GM19372 (cell line): ENCODE data around the gene TBXAS1.
"Not testable (repeated sequence)": the region's sequence is repeated elsewhere in the genome, so short reads cannot be mapped to it uniquely, and the experiment has no call there.

ENCODE experiments used
- ATAC-seq: cut with Tn5 transposase; IDR thresholded peaks from one replicate; pipeline ENCODE4 v1.9.1; 2021; ENCODE audit warnings: mild to moderate bottlenecking, low read depth, moderate library complexity; ENCODE audit not compliant: unreplicated experiment

TBXAS1 gene

DNA sequence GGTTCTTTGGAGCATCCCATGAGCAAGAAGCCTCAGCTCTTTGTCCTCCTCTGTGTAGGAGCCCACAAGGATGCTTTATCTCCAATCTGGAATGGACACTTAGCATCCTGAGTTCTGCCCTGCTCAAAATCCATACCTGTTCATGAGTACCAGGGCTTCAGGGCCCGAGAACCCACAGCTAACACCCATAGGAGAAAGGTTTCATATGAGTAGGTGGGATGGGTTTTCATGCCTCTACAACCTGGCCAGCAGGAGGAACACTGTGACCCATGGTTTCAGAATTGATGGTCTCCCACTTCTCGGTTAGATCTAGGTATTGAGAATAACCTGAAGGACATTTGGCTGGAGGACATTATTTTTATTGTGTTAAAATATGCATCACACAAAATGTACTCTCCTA is 57.8 kb downstream of the TBXAS1 start:
- ATAC-seq, result no peak

GRCh38 chr7:139887992-139888481 is 59.0 kb downstream of the TBXAS1 start:
- ATAC-seq, result no peak

DNA sequence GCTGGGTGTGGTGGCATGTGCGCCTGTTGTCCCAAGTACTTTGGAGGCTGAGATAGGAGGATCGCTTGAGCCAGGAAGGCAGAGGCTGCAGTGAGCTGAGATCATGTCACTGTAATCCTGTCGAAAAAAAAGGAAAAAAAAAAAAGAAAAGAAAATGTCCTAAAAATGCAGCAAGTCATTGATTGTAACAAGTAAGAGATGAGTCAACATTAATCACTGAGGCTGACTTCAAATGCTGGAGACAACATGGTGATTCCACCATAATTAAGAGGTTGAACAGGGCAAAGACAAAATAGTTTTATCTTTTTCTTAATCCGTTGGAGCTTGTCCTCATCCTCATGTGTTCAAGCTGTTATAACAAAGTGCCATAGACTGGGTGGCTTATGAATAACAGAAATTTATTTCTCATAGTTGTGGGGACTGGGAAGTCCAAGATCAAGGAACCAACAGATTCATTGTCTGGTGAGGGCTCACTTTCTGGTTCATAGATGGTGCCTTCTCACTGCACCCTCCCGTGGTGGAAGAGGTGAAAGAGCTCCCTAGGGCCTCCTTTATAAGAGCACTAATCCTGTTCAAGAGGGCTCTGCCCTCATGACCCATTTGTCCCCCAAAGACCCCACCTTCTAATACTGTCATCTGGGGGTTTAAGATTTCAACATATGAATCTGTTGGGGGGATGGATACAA is 60.3 kb downstream of the TBXAS1 start:
- no peak for ATAC-seq

DNA sequence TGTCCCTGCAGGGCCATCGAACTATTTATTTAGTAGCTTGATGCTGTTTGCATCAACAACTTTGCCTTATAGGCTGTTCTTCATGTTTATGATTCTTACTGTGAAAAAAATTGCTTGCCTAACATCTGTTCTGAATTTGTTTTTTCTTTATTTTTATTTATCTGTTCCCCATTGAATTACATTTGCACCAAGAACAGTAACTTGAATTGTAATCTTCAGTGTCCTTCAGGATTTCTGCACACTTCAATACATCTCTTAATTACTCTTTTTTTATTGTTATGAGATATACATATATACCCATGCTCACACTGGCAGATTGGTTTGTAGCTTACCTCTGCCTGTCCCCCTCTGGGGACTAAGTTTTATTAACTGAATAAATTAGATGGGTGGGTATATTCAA is 64.4 kb downstream of the TBXAS1 start:
- ATAC-seq, result no peak

- no peak for ATAC-seq
Observed at GRCh38 chr7:139893999-139894398, 64.9 kb downstream of the TBXAS1 start.

DNA sequence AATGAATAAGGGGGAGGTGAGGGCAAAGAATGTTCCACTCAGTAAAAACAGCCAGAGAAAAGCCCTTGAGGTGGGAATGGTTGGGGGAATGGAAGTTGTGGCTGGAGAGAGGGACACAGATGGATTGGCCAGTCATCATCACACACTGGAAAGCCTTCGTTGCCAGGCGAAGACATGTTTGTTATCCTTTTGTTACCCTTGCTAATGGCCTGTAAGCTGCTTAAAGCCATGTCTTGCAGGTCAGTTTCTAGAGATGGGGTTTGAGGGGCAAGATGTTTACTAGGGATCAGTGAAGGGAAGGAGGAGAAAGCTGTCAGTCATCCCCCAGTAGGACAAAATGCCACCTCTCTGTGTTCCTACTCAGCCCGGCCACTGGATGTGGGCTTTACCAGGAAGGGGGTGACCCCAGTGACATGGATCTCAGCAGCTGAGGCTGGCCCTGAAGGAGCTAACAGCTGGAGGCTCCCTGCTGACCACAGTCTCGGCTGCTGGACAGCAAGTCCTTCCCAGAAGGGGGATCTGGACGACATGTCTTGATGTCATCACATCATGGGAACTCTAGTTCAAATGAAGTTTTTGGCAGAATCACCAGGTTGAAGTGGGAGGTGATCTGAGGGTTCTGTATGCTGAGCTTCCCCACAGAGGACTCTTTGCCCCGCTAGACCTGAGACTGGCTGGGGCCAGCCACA is 66.2 kb downstream of the TBXAS1 start:
- ATAC-seq, result no peak

GRCh38 chr7:139896288-139896687 is 67.2 kb downstream of the TBXAS1 start:
- ATAC-seq, result no peak

- no peak for ATAC-seq
Observed at GRCh38 chr7:139896831-139897230, 67.8 kb downstream of the TBXAS1 start.

GRCh38 chr7:139897422-139898090 is 68.5 kb downstream of the TBXAS1 start:
- no peak for ATAC-seq

GRCh38 chr7:139898483-139898882 is 69.4 kb downstream of the TBXAS1 start:
- no peak for ATAC-seq

GRCh38 chr7:139899328-139899955 is 70.4 kb downstream of the TBXAS1 start:
- ATAC-seq, result no peak

GRCh38 chr7:139900326-139900725 is 71.3 kb downstream of the TBXAS1 start:
- no peak for ATAC-seq

- no peak for ATAC-seq
Observed at GRCh38 chr7:139901056-139901795, 72.2 kb downstream of the TBXAS1 start.

- no peak for ATAC-seq
Observed at GRCh38 chr7:139901901-139902300, 72.8 kb downstream of the TBXAS1 start.

- ATAC-seq, result no peak
Observed at GRCh38 chr7:139902436-139903102, 73.5 kb downstream of the TBXAS1 start.

GRCh38 chr7:139903103-139903477 is 74.0 kb downstream of the TBXAS1 start:
- not testable (repeated sequence) for ATAC-seq

DNA sequence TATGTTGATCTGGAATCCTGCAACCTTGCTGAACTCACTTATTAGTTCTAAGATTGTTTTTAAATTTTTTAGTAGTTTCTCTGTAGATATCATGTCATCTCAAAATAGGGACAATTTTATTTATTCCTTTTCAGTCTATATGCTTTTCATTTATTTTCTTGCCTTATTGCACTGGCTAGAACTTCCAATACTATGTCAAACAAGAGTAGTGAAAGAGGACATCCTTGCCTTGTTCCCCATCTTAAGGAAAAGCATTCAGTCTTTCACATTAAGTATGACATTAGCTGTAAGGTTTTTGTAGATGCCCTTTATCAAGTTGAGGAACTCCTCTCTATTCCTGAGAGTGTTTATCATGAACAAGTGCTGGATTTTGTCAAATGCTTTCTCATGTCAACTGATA is 77.8 kb downstream of the TBXAS1 start:
- no peak for ATAC-seq

- no peak for ATAC-seq
Observed at GRCh38 chr7:139908792-139909191, 79.7 kb downstream of the TBXAS1 start.

DNA sequence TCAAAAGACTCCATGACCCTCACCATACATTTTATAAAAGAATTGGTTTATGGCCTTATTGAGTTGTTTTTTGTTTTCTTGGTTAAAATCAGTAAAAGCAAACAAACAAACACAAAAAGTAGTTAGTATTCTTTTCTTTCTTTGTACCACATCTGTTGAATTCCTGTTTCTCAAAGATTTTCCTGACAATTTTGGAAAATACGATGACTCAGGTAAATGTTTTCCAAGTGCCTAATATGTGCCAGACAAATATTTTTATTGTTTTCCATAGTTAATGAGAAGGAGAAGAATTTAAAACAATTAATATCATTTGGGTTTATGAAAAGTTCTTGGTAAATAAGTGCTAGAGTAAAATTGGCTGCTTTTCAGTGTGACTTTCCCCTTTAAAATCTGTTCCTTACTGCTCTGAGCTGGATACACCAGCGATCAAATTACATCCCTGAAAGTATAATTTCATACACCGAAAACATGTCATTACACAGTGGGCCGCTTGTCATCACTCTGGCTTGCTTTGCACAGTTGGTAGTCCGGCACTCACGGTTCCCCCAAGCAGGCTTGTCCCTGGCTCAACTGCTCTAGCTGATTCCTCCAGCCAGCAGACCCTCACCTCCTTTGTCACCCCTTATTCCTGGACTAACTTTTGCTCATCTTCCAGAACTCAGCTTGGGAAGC is 80.5 kb downstream of the TBXAS1 start:
- no peak for ATAC-seq
